Stimulated activated CD8-positive, alpha-beta memory T cell treated with anti-CD3 and anti-CD28 coated beads, Interleukin-4, amount 100 ng/mL, for 24 hours (primary cell): ENCODE data around the gene SPANXN5.
"Not testable (repeated sequence)": the region's sequence is repeated elsewhere in the genome, so short reads cannot be mapped to it uniquely, and the experiment has no call there.

Source experiments
- DNase-seq: peaks from one replicate; pipeline ENCODE4 v3.0.0-alpha.2; 2020; ENCODE audit warnings: low read depth

Gene SPANXN5

GRCh38 chrX:52797327-52797726, at the start of gene SPANXN5:
TSS of gene SPANXN5 (minus strand) at chrX:52797427. CDS start at chrX:52797348, 79 bp downstream.
- not testable (repeated sequence) for DNase-seq

- DNase-seq = not testable (repeated sequence)
Observed at GRCh38 chrX:52843619-52844018, 46.4 kb upstream of the SPANXN5 start.

- DNase-seq = no peak
Observed at GRCh38 chrX:52839137-52839536, 41.9 kb upstream of the SPANXN5 start.

- no peak for DNase-seq
Observed at GRCh38 chrX:52830551-52830950, 33.3 kb upstream of the SPANXN5 start.

GRCh38 chrX:52824608-52825007, 27.4 kb upstream of the SPANXN5 start:
- DNase-seq = no peak

- no peak for DNase-seq
Observed at GRCh38 chrX:52821079-52821760, 24.0 kb upstream of the SPANXN5 start.

GRCh38 chrX:52819788-52820187, 22.6 kb upstream of the SPANXN5 start:
- no peak for DNase-seq

- no peak for DNase-seq
Observed at GRCh38 chrX:52811065-52811625, 13.9 kb upstream of the SPANXN5 start, which contains the start of gene XAGE5. TSS of gene XAGE5 (plus strand) at chrX:52811287. CDS start at chrX:52812567, 1,280 bp downstream.

GRCh38 chrX:52804876-52805275, 7.6 kb upstream of the SPANXN5 start:
- not testable (repeated sequence) for DNase-seq

GRCh38 chrX:52773504-52773903, 23.7 kb downstream of the SPANXN5 start:
- not testable (repeated sequence) for DNase-seq

GRCh38 chrX:52765983-52766382, 31.2 kb downstream of the SPANXN5 start:
- not testable (repeated sequence) for DNase-seq

GRCh38 chrX:52750952-52751351, 46.3 kb downstream of the SPANXN5 start, which contains the start of gene SSX2B:
TSS of gene SSX2B (plus strand) at chrX:52751252. CDS start at chrX:52752681, 1,429 bp downstream.
- not testable (repeated sequence) for DNase-seq
